ENCODE results near the gene INVS. TPM values are rescaled to one million over a fixed set of nuclear protein-coding genes. Genes with fewer than 3 reads are reported as not detected.
A peak's percentile ranks its signal among the peaks of the same experiment; 100 is the strongest.

INVS gene
- total and polyA plus RNA-seq, 2 of the 13 experiments (the other 11 are each of a cell fraction or from before 2014, with no cell fraction given), result 11.3 to 16.3 TPM

- TF ChIP-seq ZXDC (CRISPR knock-in tag; IDR thresholded peaks at IDR 0.05), result peak; percentile 82; the same call in 1 of the 2 replicates
- no peak for TF ChIP-seq PAWR (CRISPR knock-in tag; IDR thresholded peaks at IDR 0.05; ENCODE audit: borderline replicate concordance)
- TF ChIP-seq ZNF687 (CRISPR knock-in tag; IDR thresholded peaks at IDR 0.05), result peak; percentile 79
- no peak for TF ChIP-seq SNRNP70 (IDR thresholded peaks at IDR 0.05; ENCODE audit: low read depth, low read length)
- no peak for TF ChIP-seq FOXA1 (IDR thresholded peaks at IDR 0.05)
- no peak for TF ChIP-seq FOXA1 (CRISPR knock-in tag; IDR thresholded peaks at IDR 0.05)
- no peak for TF ChIP-seq CENPX (CRISPR knock-in tag; IDR thresholded peaks at IDR 0.05)
- no peak for TF ChIP-seq STAG1 (CRISPR knock-in tag; IDR thresholded peaks at IDR 0.05)
- TF ChIP-seq ZNF552 (CRISPR knock-in tag; IDR thresholded peaks at IDR 0.05; ENCODE audit: borderline replicate concordance), result no peak
- TF ChIP-seq CCAR2 (optimal IDR thresholded peaks at IDR 0.05; ENCODE audit: low read depth, low read length), result no peak
- no peak for TF ChIP-seq SRF (IDR thresholded peaks at IDR 0.05; ENCODE audit: low read depth, low read length)
- TF ChIP-seq CHD2 (IDR thresholded peaks at IDR 0.05; ENCODE audit: low read depth, low read length), result no peak
- no peak for TF ChIP-seq REL (CRISPR knock-in tag; conservative IDR thresholded peaks at IDR 0.05)
- TF ChIP-seq, protein P1, sequence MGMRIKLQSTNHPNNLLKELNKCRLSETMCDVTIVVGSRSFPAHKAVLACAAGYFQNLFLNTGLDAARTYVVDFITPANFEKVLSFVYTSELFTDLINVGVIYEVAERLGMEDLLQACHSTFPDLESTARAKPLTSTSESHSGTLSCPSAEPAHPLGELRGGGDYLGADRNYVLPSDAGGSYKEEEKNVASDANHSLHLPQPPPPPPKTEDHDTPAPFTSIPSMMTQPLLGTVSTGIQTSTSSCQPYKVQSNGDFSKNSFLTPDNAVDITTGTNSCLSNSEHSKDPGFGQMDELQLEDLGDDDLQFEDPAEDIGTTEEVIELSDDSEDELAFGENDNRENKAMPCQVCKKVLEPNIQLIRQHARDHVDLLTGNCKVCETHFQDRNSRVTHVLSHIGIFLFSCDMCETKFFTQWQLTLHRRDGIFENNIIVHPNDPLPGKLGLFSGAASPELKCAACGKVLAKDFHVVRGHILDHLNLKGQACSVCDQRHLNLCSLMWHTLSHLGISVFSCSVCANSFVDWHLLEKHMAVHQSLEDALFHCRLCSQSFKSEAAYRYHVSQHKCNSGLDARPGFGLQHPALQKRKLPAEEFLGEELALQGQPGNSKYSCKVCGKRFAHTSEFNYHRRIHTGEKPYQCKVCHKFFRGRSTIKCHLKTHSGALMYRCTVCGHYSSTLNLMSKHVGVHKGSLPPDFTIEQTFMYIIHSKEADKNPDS (CRISPR knock-in tag; IDR thresholded peaks at IDR 0.05), result no peak
- TF ChIP-seq ZFX (CRISPR knock-in tag; IDR thresholded peaks at IDR 0.05; ENCODE audit: low read depth), result peak; percentile 99
- TF ChIP-seq THYN1 (CRISPR knock-in tag; IDR thresholded peaks at IDR 0.05; ENCODE audit: borderline replicate concordance, low read depth), result no peak
- peak; percentile 74; the same call in 1 of the 2 replicates for TF ChIP-seq SMAD3 (CRISPR knock-in tag; IDR thresholded peaks at IDR 0.05)
- no peak; the same call in 1 of the 2 replicates for TF ChIP-seq ZMYM4 (CRISPR knock-in tag; IDR thresholded peaks at IDR 0.05)
- no peak for TF ChIP-seq ARID3A (IDR thresholded peaks at IDR 0.05; ENCODE audit: low read depth, low read length)
Measured at GRCh38 chr9:100098887-100099721, at the start of gene INVS, which contains the start of gene ERP44 (continued).

Data from HepG2 (cell line).